IMR-90 (cell line): Measurements from ENCODE around the gene TPX2.

Experiments used
- BHLHE40 ChIP-seq: fragments of 150-350 bp; IDR thresholded peaks from 2 replicates; pipeline ENCODE4 v1.6.1; 2016; ENCODE audit warnings: mild to moderate bottlenecking, low read depth, low read length
- MXI1 ChIP-seq: IDR thresholded peaks from 2 replicates; pipeline ENCODE4 v1.6.1; 2012; ENCODE audit warnings: low read depth, mild to moderate bottlenecking, low read length, moderate library complexity, borderline replicate concordance
- POLR2A ChIP-seq: IDR thresholded peaks from 2 replicates; pipeline ENCODE4 v1.6.1; 2012; ENCODE audit warnings: mild to moderate bottlenecking, low read depth, low read length
- RAD21 ChIP-seq: IDR thresholded peaks from 2 replicates; pipeline ENCODE4 v1.6.1; 2012; ENCODE audit warnings: low read length, improper control_type of control experiment
- RFX5 ChIP-seq: IDR thresholded peaks from 2 replicates; pipeline ENCODE4 v1.8.0; 2012; ENCODE audit warnings: low read depth, mild to moderate bottlenecking, low read length, moderate library complexity
- TF ChIP-seq, protein P1 (sequence below): conservative IDR thresholded peaks from 2 replicates; pipeline ENCODE4 v1.5.1; 2012; ENCODE audit warnings: mild to moderate bottlenecking, low read depth, low read length, improper control_type of control experiment

DNA sequence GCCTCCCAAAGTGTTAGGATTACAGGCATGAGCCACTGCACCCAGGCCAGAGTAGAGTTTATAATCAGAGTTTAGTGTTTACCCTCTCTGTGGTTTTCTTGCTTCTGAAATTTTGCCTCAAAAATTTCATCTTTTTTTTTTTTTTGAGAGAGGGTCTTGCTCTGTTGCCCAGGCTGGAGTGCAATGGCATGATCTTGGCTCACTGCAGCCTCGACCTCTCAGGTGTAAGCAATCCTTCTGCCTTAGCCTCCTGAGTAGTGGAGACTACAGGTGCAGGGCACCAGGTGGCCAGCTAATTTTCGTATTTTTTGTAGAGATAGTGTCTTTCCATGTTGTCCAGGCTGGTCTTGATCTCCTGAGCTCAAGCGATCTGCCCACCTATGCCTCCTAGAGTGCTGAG is 28.7 kb downstream of the TPX2 start:
- no peak for TF ChIP-seq POLR2A
- no peak for TF ChIP-seq BHLHE40
- TF ChIP-seq, protein P1, sequence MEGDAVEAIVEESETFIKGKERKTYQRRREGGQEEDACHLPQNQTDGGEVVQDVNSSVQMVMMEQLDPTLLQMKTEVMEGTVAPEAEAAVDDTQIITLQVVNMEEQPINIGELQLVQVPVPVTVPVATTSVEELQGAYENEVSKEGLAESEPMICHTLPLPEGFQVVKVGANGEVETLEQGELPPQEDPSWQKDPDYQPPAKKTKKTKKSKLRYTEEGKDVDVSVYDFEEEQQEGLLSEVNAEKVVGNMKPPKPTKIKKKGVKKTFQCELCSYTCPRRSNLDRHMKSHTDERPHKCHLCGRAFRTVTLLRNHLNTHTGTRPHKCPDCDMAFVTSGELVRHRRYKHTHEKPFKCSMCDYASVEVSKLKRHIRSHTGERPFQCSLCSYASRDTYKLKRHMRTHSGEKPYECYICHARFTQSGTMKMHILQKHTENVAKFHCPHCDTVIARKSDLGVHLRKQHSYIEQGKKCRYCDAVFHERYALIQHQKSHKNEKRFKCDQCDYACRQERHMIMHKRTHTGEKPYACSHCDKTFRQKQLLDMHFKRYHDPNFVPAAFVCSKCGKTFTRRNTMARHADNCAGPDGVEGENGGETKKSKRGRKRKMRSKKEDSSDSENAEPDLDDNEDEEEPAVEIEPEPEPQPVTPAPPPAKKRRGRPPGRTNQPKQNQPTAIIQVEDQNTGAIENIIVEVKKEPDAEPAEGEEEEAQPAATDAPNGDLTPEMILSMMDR: no peak
- no peak for TF ChIP-seq RAD21
- no peak for TF ChIP-seq MXI1
- no peak for TF ChIP-seq RFX5
